Measurements from ENCODE around the gene TSKS. TPM values are rescaled to one million over a fixed set of nuclear protein-coding genes. Genes with fewer than 3 reads are reported as not detected.

The TSKS gene
- total RNA-seq, 1 donor from 2014 or later = under 0.01 TPM

DNA sequence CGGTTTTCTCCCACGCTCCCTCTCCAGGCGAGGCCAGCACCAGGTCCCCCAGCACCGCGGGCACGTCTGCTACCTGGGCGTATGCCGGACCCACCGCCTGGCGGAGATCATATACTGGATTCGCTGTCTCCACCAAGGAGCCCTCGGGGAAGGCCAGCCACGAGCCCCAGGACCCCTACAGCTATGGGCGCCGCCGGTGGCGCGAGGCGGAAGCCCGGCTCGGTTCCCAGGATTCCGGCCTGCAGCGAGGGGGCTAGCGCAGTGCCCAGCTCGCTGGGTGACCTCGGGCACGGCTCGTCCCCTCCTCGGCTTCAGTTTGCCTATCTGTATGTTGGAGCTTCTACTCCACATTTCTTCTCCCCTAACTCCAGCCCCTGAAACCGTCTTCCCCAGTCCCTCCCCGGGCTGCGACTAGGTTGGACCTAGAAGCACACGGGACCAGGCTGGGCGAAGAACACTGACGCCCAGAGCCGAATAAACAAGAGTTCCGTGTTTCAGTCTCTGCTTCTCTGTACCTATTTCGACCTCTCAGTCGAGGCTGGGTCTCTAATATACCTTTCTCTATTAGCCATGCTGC, 72.9 kb downstream of the TSKS start:
- Histone ChIP-seq H3K4me1 (ENCODE audit: control insufficient read depth in 3 of 3, insufficient read depth in 3 of 3, low read length in 3 of 3) (peaks cover 21 to 34% (median 24%) of the 10 kb centered on the region in 3 donors), H3K4me3 (ENCODE audit: low read length in 3 of 3) (peak overlapping the region; percentile 68 to 81 (median 70)), H3K9me3 (ENCODE audit: control insufficient read depth in 3 of 3, low read length in 3 of 3) (no peaks in the 10 kb centered on the region), H3K9ac (ENCODE audit: low read depth in 1 of 3, low read length in 3 of 3) (peak overlapping the region; percentile 12 to 76 (median 70)), H3K27me3 (ENCODE audit: control insufficient read depth in 3 of 3, insufficient read depth in 3 of 3, low read length in 3 of 3) (peaks cover 0 to 21% (median 18%) of the 10 kb centered on the region in 3 donors), H3K36me3 (ENCODE audit: control insufficient read depth in 3 of 3, insufficient read depth in 3 of 3, low read length in 3 of 3) (peaks cover 11 to 20% (median 16%) of the 10 kb centered on the region in 3 donors), H3K27ac (ENCODE audit: low read depth, low read length) (peak overlapping the region; percentile 65)

Small RNA genes within 50 kb of the gene (small RNA-seq; reads per million reads assigned to genes)
- not detected for gene MIR6799
- not detected for gene RNU6-841P

Other genes starting within 250 kb of the TSKS start
- gene RCN3, start 235.3 kb downstream of the TSKS start, total RNA-seq = 48.5 TPM
- gene NOSIP, start 182.8 kb downstream of the TSKS start, total RNA-seq = 73.1 TPM
- gene PRRG2, start 182.0 kb downstream of the TSKS start, total RNA-seq = not detected
- 3.1 TPM for gene PRR12, start 172.1 kb downstream of the TSKS start, total RNA-seq
- gene RRAS, start 123.2 kb downstream of the TSKS start, total RNA-seq = 4.2 TPM
- 8.4 TPM for gene SCAF1, start 121.1 kb downstream of the TSKS start, total RNA-seq
- 31.3 TPM for gene IRF3, start 97.4 kb downstream of the TSKS start, total RNA-seq
- gene BCL2L12, start 97.4 kb downstream of the TSKS start, total RNA-seq = 4.7 TPM
- 362 TPM for gene PRMT1, start 86.0 kb downstream of the TSKS start, total RNA-seq
- gene ADM5, start 73.7 kb downstream of the TSKS start, total RNA-seq = 1.0 TPM
- gene CPT1C, start 72.2 kb downstream of the TSKS start, total RNA-seq = 4.7 TPM
- 32.9 TPM for gene AP2A1, start 3.7 kb upstream of the TSKS start, total RNA-seq
- gene FUZ, start 50.0 kb upstream of the TSKS start, total RNA-seq = 12.5 TPM
- 11.0 TPM for gene MED25, start 55.0 kb upstream of the TSKS start, total RNA-seq
- 63.7 TPM for gene PTOV1, start 87.9 kb upstream of the TSKS start, total RNA-seq
- gene PNKP, start 104.3 kb upstream of the TSKS start, total RNA-seq = 17.2 TPM
- gene AKT1S1, start 114.0 kb upstream of the TSKS start, total RNA-seq = 3.1 TPM
- gene TBC1D17, start 114.4 kb upstream of the TSKS start, total RNA-seq = 7.3 TPM
- gene IL4I1, start 133.6 kb upstream of the TSKS start, total RNA-seq = 0.52 TPM
- 2.1 TPM for gene ATF5, start 165.9 kb upstream of the TSKS start, total RNA-seq
- 16.2 TPM for gene NUP62, start 166.2 kb upstream of the TSKS start, total RNA-seq
- 1.6 TPM for gene SIGLEC11, start 197.9 kb upstream of the TSKS start, total RNA-seq

Measured in skeletal muscle tissue (tissue), 5 donors.